BLaER1 treated with 17β-estradiol and CSF1 and Interleukin-3, amounts not matched to agents 10 nM and 100 nM (cell line): ENCODE data around the gene CFAP74.

ENCODE experiments used
- H3K27ac ChIP-seq, 11 experiments: shearing (Covaris generic); formaldehyde crosslinking; 2 replicates each; pipeline ENCODE4 v1.8.1; 2022
- H3K27me3 ChIP-seq, 11 experiments: shearing (Covaris generic); formaldehyde crosslinking; 2 replicates each; pipeline ENCODE4 v1.8.1; 2022
- H3K36me3 ChIP-seq, 11 experiments: shearing (Covaris generic); formaldehyde crosslinking; 2 replicates each; pipeline ENCODE4 v1.8.1; 2022
- H3K4me1 ChIP-seq, 10 experiments: shearing (Covaris generic); formaldehyde crosslinking; 2 replicates each; pipeline ENCODE4 v1.8.1; 2022
- H3K4me2 ChIP-seq, 11 experiments: shearing (Covaris generic); formaldehyde crosslinking; 2 replicates each; pipeline ENCODE4 v1.8.1; 2022
- H3K4me3 ChIP-seq, 10 experiments: shearing (Covaris generic); formaldehyde crosslinking; 2 replicates each; pipeline ENCODE4 v1.8.1; 2022
- H3K9ac ChIP-seq, 11 experiments: shearing (Covaris generic); formaldehyde crosslinking; 2 replicates each; pipeline ENCODE4 v1.8.1; 2022
- H3K9me3 ChIP-seq, 11 experiments: shearing (Covaris generic); formaldehyde crosslinking; replicated peaks in 1 of 11; 2 replicates each; pipeline ENCODE4 v1.8.1; 2022
- H4K20me1 ChIP-seq, 11 experiments: shearing (Covaris generic); formaldehyde crosslinking; 2 replicates each; pipeline ENCODE4 v1.8.1; 2022
- Cebpa-rat ChIP-seq, 11 experiments: shearing (Covaris generic); IDR thresholded peaks; 2 replicates each; pipeline ENCODE4 v1.8.1; 2022

CFAP74 gene

GRCh38 chr1:1903224-1903623 lies 100.4 kb downstream of the CFAP74 start:
- H3K9me3 ChIP-seq: peaks cover 0 to 9% (median 7%) of the 10 kb centered on the region in 11 experiments; a peak in 17 of 22 replicates
- no peaks in the 10 kb centered on the region for H3K27me3 ChIP-seq
- H3K4me2 ChIP-seq: no peak overlapping the region
- H3K4me3 ChIP-seq: no peak overlapping the region
- no peak overlapping the region for H3K27ac ChIP-seq
- H4K20me1 ChIP-seq: peaks cover 0 to 10% (median 0%) of the 10 kb centered on the region in 11 experiments; a peak in 4 of 22 replicates
- H3K36me3 ChIP-seq: no peaks in the 10 kb centered on the region
- no peak for TF ChIP-seq Cebpa-rat (IDR thresholded peaks at IDR 0.05)
- peaks cover 38 to 78% (median 66%) of the 10 kb centered on the region in 10 experiments for H3K4me1 ChIP-seq
- no peak overlapping the region for H3K9ac ChIP-seq

GRCh38 chr1:1901641-1902294 lies 101.8 kb downstream of the CFAP74 start:
- Histone ChIP-seq H3K36me3 (no peaks in the 10 kb centered on the region), H3K9ac (peak overlapping the region in 7 of 11 experiments; percentile 2 to 59 (median 46); a peak in 11 of 22 replicates), H3K27me3 (no peaks in the 10 kb centered on the region), H4K20me1 (peaks cover 0 to 5% (median 0%) of the 10 kb centered on the region in 11 experiments; a peak in 4 of 22 replicates), H3K9me3 (peaks cover 0 to 9% (median 7%) of the 10 kb centered on the region in 11 experiments; a peak in 17 of 22 replicates), H3K27ac (peak overlapping the region in 6 of 11 experiments; percentile 37 to 85 (median 50); a peak in 13 of 22 replicates), H3K4me1 (peaks cover 32 to 78% (median 65%) of the 10 kb centered on the region in 10 experiments), H3K4me3 (peak overlapping the region in 1 of 10 experiments; percentile 22; a peak in 1 of 20 replicates), H3K4me2 (peak overlapping the region; percentile 43 to 99 (median 92))
- no peak for TF ChIP-seq Cebpa-rat (IDR thresholded peaks at IDR 0.05)

GRCh38 chr1:1900883-1901640 lies 102.5 kb downstream of the CFAP74 start:
- peaks cover 0 to 1% (median 0%) of the 10 kb centered on the region in 11 experiments; a peak in 1 of 22 replicates for H4K20me1 ChIP-seq
- H3K4me2 ChIP-seq: peak overlapping the region; percentile 43 to 99 (median 92); a peak in 21 of 22 replicates
- H3K4me1 ChIP-seq: peaks cover 30 to 78% (median 65%) of the 10 kb centered on the region in 10 experiments
- H3K27me3 ChIP-seq: no peaks in the 10 kb centered on the region
- TF ChIP-seq Cebpa-rat (IDR thresholded peaks at IDR 0.05): no peak
- peak overlapping the region in 7 of 11 experiments; percentile 21 to 85 (median 45); a peak in 12 of 22 replicates for H3K27ac ChIP-seq
- peak overlapping the region in 6 of 11 experiments; percentile 32 to 59 (median 50); a peak in 11 of 22 replicates for H3K9ac ChIP-seq
- H3K36me3 ChIP-seq: no peaks in the 10 kb centered on the region
- peak overlapping the region in 1 of 10 experiments; percentile 22; a peak in 1 of 20 replicates for H3K4me3 ChIP-seq
- peaks cover 0 to 9% (median 7%) of the 10 kb centered on the region in 11 experiments; a peak in 17 of 22 replicates for H3K9me3 ChIP-seq

GRCh38 chr1:1899967-1900327 lies 103.6 kb downstream of the CFAP74 start:
- Histone ChIP-seq H3K4me2 (peak overlapping the region; percentile 67 to 99 (median 92)), H3K27ac (peak overlapping the region in 9 of 11 experiments; percentile 31 to 85 (median 67); a peak in 17 of 22 replicates), H3K4me3 (peak overlapping the region in 6 of 10 experiments; percentile 2 to 48 (median 8); a peak in 3 of 20 replicates), H3K36me3 (no peaks in the 10 kb centered on the region), H4K20me1 (peaks cover 0 to 12% (median 0%) of the 10 kb centered on the region in 11 experiments; a peak in 7 of 22 replicates), H3K9me3 (peaks cover 0 to 9% (median 7%) of the 10 kb centered on the region in 11 experiments; a peak in 17 of 22 replicates), H3K27me3 (no peaks in the 10 kb centered on the region), H3K4me1 (peaks cover 38 to 78% (median 73%) of the 10 kb centered on the region in 10 experiments), H3K9ac (peak overlapping the region in 9 of 11 experiments; percentile 22 to 77 (median 62); a peak in 19 of 22 replicates)
- no peak for TF ChIP-seq Cebpa-rat (IDR thresholded peaks at IDR 0.05)

- Histone ChIP-seq H3K27me3 (no peaks in the 10 kb centered on the region), H3K4me2 (peak overlapping the region; percentile 67 to 99 (median 92)), H3K36me3 (no peaks in the 10 kb centered on the region), H3K9ac (peak overlapping the region in 10 of 11 experiments; percentile 22 to 77 (median 58); a peak in 18 of 22 replicates), H3K4me3 (peak overlapping the region in 7 of 10 experiments; percentile 2 to 48 (median 11); a peak in 5 of 20 replicates), H3K27ac (peak overlapping the region in 9 of 11 experiments; percentile 31 to 85 (median 67); a peak in 17 of 22 replicates), H3K4me1 (peaks cover 44 to 80% (median 78%) of the 10 kb centered on the region in 10 experiments), H3K9me3 (peaks cover 0 to 9% (median 7%) of the 10 kb centered on the region in 11 experiments; a peak in 17 of 22 replicates), H4K20me1 (peaks cover 0 to 17% (median 3%) of the 10 kb centered on the region in 11 experiments; a peak in 7 of 22 replicates)
- no peak for TF ChIP-seq Cebpa-rat (IDR thresholded peaks at IDR 0.05)
These were observed 104.2 kb downstream of the CFAP74 start for GRCh38 chr1:1899266-1899966.

GRCh38 chr1:1898246-1898933 lies 105.2 kb downstream of the CFAP74 start:
- H3K4me1 ChIP-seq: peaks cover 54 to 90% (median 89%) of the 10 kb centered on the region in 10 experiments
- no peak for TF ChIP-seq Cebpa-rat (IDR thresholded peaks at IDR 0.05)
- peaks cover 0 to 28% (median 6%) of the 10 kb centered on the region in 11 experiments; a peak in 8 of 22 replicates for H4K20me1 ChIP-seq
- H3K9ac ChIP-seq: no peak overlapping the region
- H3K27me3 ChIP-seq: no peaks in the 10 kb centered on the region
- H3K4me3 ChIP-seq: no peak overlapping the region
- H3K27ac ChIP-seq: no peak overlapping the region
- no peaks in the 10 kb centered on the region for H3K36me3 ChIP-seq
- peak overlapping the region in 5 of 11 experiments; percentile 14 to 96 (median 91); a peak in 4 of 22 replicates for H3K4me2 ChIP-seq
- H3K9me3 ChIP-seq: peaks cover 0 to 8% (median 7%) of the 10 kb centered on the region in 11 experiments; a peak in 17 of 22 replicates

- Histone ChIP-seq H3K27ac (peak overlapping the region in 7 of 11 experiments; percentile 38 to 98 (median 65); a peak in 14 of 22 replicates), H3K4me2 (peak overlapping the region; percentile 76 to 97 (median 89)), H3K36me3 (no peaks in the 10 kb centered on the region), H3K4me3 (peak overlapping the region in 1 of 10 experiments; percentile 42; a peak in 4 of 20 replicates), H3K27me3 (no peaks in the 10 kb centered on the region), H3K9me3 (no peaks in the 10 kb centered on the region), H4K20me1 (peaks cover 0 to 35% (median 8%) of the 10 kb centered on the region in 11 experiments; a peak in 8 of 22 replicates), H3K9ac (peak overlapping the region in 8 of 11 experiments; percentile 47 to 100 (median 59); a peak in 12 of 22 replicates), H3K4me1 (peaks cover 62 to 92% (median 90%) of the 10 kb centered on the region in 10 experiments)
- no peak for TF ChIP-seq Cebpa-rat (IDR thresholded peaks at IDR 0.05)
These were observed 107.9 kb downstream of the CFAP74 start for GRCh38 chr1:1895456-1896336.
